Measurements from ENCODE around the gene SCG2. TPM values are rescaled to one million over a fixed set of nuclear protein-coding genes. Genes with fewer than 3 reads are reported as not detected.

SCG2 gene
- total RNA-seq, 1 experiment from 2014 or later, result 0.11 TPM

- TF ChIP-seq ETV6 (CRISPR knock-in tag; IDR thresholded peaks at IDR 0.05) (no peak), ZNF425 (CRISPR knock-in tag; conservative IDR thresholded peaks at IDR 0.05) (no peak), ZNF281 (CRISPR knock-in tag; IDR thresholded peaks at IDR 0.05) (no peak), CREB1 (CRISPR knock-in tag; IDR thresholded peaks at IDR 0.05) (no peak), NR2C2 (CRISPR knock-in tag; IDR thresholded peaks at IDR 0.05) (no peak), MLX (CRISPR knock-in tag; IDR thresholded peaks at IDR 0.05) (no peak)
These were observed 24.6 kb upstream of the SCG2 start (continued) for GRCh38 chr2:223626716-223627115.

DNA sequence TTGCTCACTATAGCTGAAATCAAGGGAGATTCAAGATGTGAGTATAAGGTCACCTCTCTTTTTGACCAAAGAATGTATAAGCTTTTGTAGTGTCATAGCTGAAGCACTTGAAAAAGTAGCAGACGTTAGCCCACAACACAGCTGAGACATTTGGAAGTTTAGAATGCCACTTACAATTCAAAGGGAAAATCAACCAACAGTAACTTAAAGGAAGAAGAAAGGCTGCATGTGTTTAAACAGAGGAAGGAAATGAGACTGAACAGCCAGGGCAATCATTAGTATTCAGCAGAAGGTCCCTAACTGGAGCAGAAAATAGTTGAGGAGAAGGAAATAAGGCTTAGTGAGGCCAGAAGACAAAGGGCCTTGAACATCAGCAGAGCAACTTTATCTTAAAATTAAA, 23.5 kb upstream of the SCG2 start:
- H3K36me3 Mint-ChIP-seq, result no peaks in the 10 kb centered on the region
- ChIA-PET POLR2A (no interaction called here), CTCF (no interaction called here)
- H3K27ac Mint-ChIP-seq, result no peak overlapping the region
- DNase-seq (ENCODE audit: low spot score) (no peak), ATAC-seq (no peak)
- peaks cover 2% of the 10 kb centered on the region; the same call in 1 of the 2 replicates for H3K9me3 Mint-ChIP-seq
- H3K4me1 Mint-ChIP-seq, result no peaks in the 10 kb centered on the region
- H3K4me3 Mint-ChIP-seq, result no peak overlapping the region
- TF ChIP-seq, protein P1, sequence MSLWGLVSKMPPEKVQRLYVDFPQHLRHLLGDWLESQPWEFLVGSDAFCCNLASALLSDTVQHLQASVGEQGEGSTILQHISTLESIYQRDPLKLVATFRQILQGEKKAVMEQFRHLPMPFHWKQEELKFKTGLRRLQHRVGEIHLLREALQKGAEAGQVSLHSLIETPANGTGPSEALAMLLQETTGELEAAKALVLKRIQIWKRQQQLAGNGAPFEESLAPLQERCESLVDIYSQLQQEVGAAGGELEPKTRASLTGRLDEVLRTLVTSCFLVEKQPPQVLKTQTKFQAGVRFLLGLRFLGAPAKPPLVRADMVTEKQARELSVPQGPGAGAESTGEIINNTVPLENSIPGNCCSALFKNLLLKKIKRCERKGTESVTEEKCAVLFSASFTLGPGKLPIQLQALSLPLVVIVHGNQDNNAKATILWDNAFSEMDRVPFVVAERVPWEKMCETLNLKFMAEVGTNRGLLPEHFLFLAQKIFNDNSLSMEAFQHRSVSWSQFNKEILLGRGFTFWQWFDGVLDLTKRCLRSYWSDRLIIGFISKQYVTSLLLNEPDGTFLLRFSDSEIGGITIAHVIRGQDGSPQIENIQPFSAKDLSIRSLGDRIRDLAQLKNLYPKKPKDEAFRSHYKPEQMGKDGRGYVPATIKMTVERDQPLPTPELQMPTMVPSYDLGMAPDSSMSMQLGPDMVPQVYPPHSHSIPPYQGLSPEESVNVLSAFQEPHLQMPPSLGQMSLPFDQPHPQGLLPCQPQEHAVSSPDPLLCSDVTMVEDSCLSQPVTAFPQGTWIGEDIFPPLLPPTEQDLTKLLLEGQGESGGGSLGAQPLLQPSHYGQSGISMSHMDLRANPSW (CRISPR knock-in tag; conservative IDR thresholded peaks at IDR 0.05; ENCODE audit: low read depth), result no peak
- TF ChIP-seq CREM (CRISPR knock-in tag; IDR thresholded peaks at IDR 0.05) (no peak), MLX (CRISPR knock-in tag; IDR thresholded peaks at IDR 0.05) (no peak), NR2C2 (CRISPR knock-in tag; IDR thresholded peaks at IDR 0.05) (no peak), E2F4 (CRISPR knock-in tag; IDR thresholded peaks at IDR 0.05; ENCODE audit: borderline replicate concordance, low read depth) (no peak)
- peaks cover 94% of the 10 kb centered on the region for H3K27me3 Mint-ChIP-seq (ENCODE audit: low read depth)

DNA sequence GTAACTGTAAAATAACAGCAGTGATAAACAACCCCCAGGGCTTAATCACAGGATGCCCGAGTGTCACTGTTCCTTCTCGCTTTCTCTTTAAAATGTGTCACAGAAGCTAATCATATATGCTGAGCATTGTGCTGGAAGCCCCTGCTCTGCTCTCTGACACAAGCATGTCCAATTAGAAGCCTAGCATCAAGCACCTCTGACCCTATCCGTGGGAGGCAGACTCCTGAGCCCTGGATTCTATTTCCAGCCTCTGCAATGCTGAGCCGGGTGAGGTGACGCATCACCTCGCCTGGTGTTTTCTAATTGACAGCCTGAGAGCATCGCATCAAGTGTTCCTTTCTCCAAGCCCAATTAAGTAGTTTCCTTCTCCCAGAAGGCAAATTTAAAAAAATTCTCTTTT, 19.7 kb upstream of the SCG2 start:
- DNase-seq (ENCODE audit: low spot score) (no peak), ATAC-seq (no peak)
- Mint-ChIP-seq H3K4me1 (peaks cover 23% of the 10 kb centered on the region), H3K4me3 (no peak overlapping the region), H3K36me3 (no peaks in the 10 kb centered on the region), H3K27me3 (ENCODE audit: low read depth) (peaks cover 99% of the 10 kb centered on the region), H3K9me3 (no peaks in the 10 kb centered on the region), H3K27ac (no peak overlapping the region)
- POLR2A ChIA-PET, result no interaction called here
- CTCF ChIA-PET, result no interaction called here
- TF ChIP-seq USF2 (CRISPR knock-in tag; IDR thresholded peaks at IDR 0.05), result no peak
- no peak for TF ChIP-seq SOX15 (CRISPR knock-in tag; IDR thresholded peaks at IDR 0.05)
- TF ChIP-seq, protein P2, sequence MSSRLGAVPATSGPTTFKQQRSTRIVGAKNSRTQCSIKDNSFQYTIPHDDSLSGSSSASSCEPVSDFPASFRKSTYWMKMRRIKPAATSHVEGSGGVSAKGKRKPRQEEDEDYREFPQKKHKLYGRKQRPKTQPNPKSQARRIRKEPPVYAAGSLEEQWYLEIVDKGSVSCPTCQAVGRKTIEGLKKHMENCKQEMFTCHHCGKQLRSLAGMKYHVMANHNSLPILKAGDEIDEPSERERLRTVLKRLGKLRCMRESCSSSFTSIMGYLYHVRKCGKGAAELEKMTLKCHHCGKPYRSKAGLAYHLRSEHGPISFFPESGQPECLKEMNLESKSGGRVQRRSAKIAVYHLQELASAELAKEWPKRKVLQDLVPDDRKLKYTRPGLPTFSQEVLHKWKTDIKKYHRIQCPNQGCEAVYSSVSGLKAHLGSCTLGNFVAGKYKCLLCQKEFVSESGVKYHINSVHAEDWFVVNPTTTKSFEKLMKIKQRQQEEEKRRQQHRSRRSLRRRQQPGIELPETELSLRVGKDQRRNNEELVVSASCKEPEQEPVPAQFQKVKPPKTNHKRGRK (CRISPR knock-in tag; IDR thresholded peaks at IDR 0.05; ENCODE audit: borderline replicate concordance), result no peak
- TF ChIP-seq, protein P3, sequence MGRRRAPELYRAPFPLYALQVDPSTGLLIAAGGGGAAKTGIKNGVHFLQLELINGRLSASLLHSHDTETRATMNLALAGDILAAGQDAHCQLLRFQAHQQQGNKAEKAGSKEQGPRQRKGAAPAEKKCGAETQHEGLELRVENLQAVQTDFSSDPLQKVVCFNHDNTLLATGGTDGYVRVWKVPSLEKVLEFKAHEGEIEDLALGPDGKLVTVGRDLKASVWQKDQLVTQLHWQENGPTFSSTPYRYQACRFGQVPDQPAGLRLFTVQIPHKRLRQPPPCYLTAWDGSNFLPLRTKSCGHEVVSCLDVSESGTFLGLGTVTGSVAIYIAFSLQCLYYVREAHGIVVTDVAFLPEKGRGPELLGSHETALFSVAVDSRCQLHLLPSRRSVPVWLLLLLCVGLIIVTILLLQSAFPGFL (CRISPR knock-in tag; IDR thresholded peaks at IDR 0.05; ENCODE audit: borderline replicate concordance), result no peak
- no peak for TF ChIP-seq GABPB1 (CRISPR knock-in tag; IDR thresholded peaks at IDR 0.05)
